CD14-positive monocyte (primary cell): Measurements from ENCODE around the gene YTHDC2. TPM values are rescaled to one million over a fixed set of nuclear protein-coding genes. Genes with fewer than 3 reads are reported as not detected.

Experiments used
- DNase-seq, 3 donors: peaks; one replicate each; pipeline ENCODE4 v3.0.0-alpha.2; 2011 to 2022
- H2AFZ ChIP-seq: 2 replicates; pipeline ENCODE4 v1.6.0; 2012; ENCODE audit warnings: mild to moderate bottlenecking, low read depth, low read length, inconsistent platforms; ENCODE audit not compliant: insufficient read depth, poor library complexity, severe bottlenecking
- H3K27ac ChIP-seq, 2 donors: 1 replicate in 1 of 2; 2 replicates in 1 of 2; pipeline ENCODE4 v1.5.1; 2012 to 2013; ENCODE audit warnings: low read length in 2 of 2, control low read depth in 1 of 2, inconsistent platforms in 1 of 2, low read depth in 1 of 2, mild to moderate bottlenecking in 1 of 2
- H3K27me3 ChIP-seq, 2 donors: one replicate each; pipeline versions ENCODE4 v1.6.0 to v1.6.1; 2011 to 2013; ENCODE audit warnings: low read length in 2 of 2; ENCODE audit not compliant: control insufficient read depth in 2 of 2, insufficient read depth in 2 of 2
- H3K36me3 ChIP-seq, 2 donors: replicated peaks in 1 of 2; 1 replicate in 1 of 2; 2 replicates in 1 of 2; pipeline versions ENCODE4 v1.5.1 to v1.6.1; 2012 to 2013; ENCODE audit warnings: low read length in 2 of 2, control low read depth in 1 of 2, inconsistent platforms in 1 of 2, mild to moderate bottlenecking in 1 of 2; ENCODE audit not compliant: insufficient read depth in 2 of 2, control insufficient read depth in 1 of 2
- H3K4me1 ChIP-seq, 2 donors: 1 replicate in 1 of 2; 2 replicates in 1 of 2; pipeline versions ENCODE4 v1.5.1 to v1.6.1; 2012 to 2013; ENCODE audit warnings: low read length in 2 of 2, control low read depth in 1 of 2, inconsistent platforms in 1 of 2, mild to moderate bottlenecking in 1 of 2, moderate library complexity in 1 of 2; ENCODE audit not compliant: insufficient read depth in 2 of 2, control insufficient read depth in 1 of 2
- H3K4me2 ChIP-seq: replicated peaks from 2 replicates; pipeline ENCODE3; 2012; ENCODE audit warnings: low read length, moderate library complexity, mild to moderate bottlenecking; ENCODE audit not compliant: poor library complexity, severe bottlenecking; ENCODE audit errors: extremely low read depth
- H3K4me3 ChIP-seq, 3 experiments: fragments of 200-600 bp in 1 of 3; sonication (generic) in 1 of 3; replicated peaks in 1 of 3; 1 replicate in 2 of 3; 2 replicates in 1 of 3; pipeline ENCODE4 v1.5.1; 2011 to 2013; ENCODE audit warnings: low read length in 3 of 3, mild to moderate bottlenecking in 3 of 3, control low read depth in 2 of 3, low read depth in 2 of 3, inconsistent platforms in 1 of 3, moderate library complexity in 1 of 3
- H3K79me2 ChIP-seq: 2 replicates; pipeline ENCODE4 v1.6.0; 2012; ENCODE audit warnings: mild to moderate bottlenecking, control low read depth, inconsistent platforms, low read length, moderate library complexity; ENCODE audit not compliant: insufficient read depth
- H3K9ac ChIP-seq: 2 replicates; pipeline ENCODE4 v1.6.0; 2017; ENCODE audit warnings: low read length, mild to moderate bottlenecking; ENCODE audit not compliant: insufficient read depth, poor library complexity, severe bottlenecking
- H3K9me3 ChIP-seq, 2 donors: replicated peaks in 1 of 2; 1 replicate in 1 of 2; 2 replicates in 1 of 2; pipeline versions ENCODE4 v1.5.1 to v1.6.1; 2012 to 2013; ENCODE audit warnings: low read length in 2 of 2, control low read depth in 1 of 2; ENCODE audit not compliant: control insufficient read depth in 1 of 2, insufficient read depth in 1 of 2
- H4K20me1 ChIP-seq: 2 replicates; pipeline ENCODE4 v1.6.0; 2012; ENCODE audit warnings: mild to moderate bottlenecking, low read length, control low read depth, moderate library complexity; ENCODE audit not compliant: insufficient read depth
- H3K27ac Mint-ChIP-seq, 7 donors: one replicate each; pipeline ENCODE4 v1.8.0; 2020; ENCODE audit warnings: mild to moderate bottlenecking in 7 of 7, mixed read lengths in 7 of 7, moderate library complexity in 6 of 7, inconsistent platforms in 2 of 7
- H3K27me3 Mint-ChIP-seq, 3 donors: one replicate each; pipeline ENCODE4 v1.8.0; 2021 to 2022; ENCODE audit warnings: low read depth in 3 of 3, mild to moderate bottlenecking in 3 of 3, mixed read lengths in 3 of 3, moderate library complexity in 3 of 3, inconsistent platforms in 1 of 3
- H3K36me3 Mint-ChIP-seq, 2 donors: one replicate each; pipeline ENCODE4 v1.8.0; 2020; ENCODE audit warnings: mixed read lengths in 2 of 2, inconsistent platforms in 1 of 2, mild to moderate bottlenecking in 1 of 2
- H3K4me1 Mint-ChIP-seq: one replicate; pipeline ENCODE4 v1.8.0; 2020; ENCODE audit warnings: mild to moderate bottlenecking, mixed read lengths
- H3K4me3 Mint-ChIP-seq, 2 donors: one replicate each; pipeline ENCODE4 v1.8.0; 2020; ENCODE audit warnings: mild to moderate bottlenecking in 2 of 2, mixed read lengths in 2 of 2, moderate library complexity in 1 of 2
- H3K9me3 Mint-ChIP-seq, 7 donors: one replicate each; pipeline ENCODE4 v1.8.0; 2020 to 2022; ENCODE audit warnings: mixed read lengths in 7 of 7, mild to moderate bottlenecking in 6 of 7, moderate library complexity in 6 of 7, inconsistent platforms in 2 of 7
- CTCF ChIP-seq: fragments of 200-600 bp; IDR thresholded peaks from one replicate; pipeline ENCODE4 v1.8.0; 2022; ENCODE audit warnings: antibody characterized with exemption, mild to moderate bottlenecking
- WGBS: methylation state at CpG from one replicate; pipeline ENCODE4 v1.1.5; 2013; ENCODE audit warnings: missing lambda C conversion rate; ENCODE audit not compliant: insufficient coverage; 5-methylcytosine and 5-hydroxymethylcytosine counted together
- intact Hi-C, 2 donors: fragments of 100-400 bp; cut with micrococcal nuclease; formaldehyde crosslinking; loops; one replicate each; pipeline versions ENCODE4 v1.15.0 to v1.15.1; 2023
- polyA plus RNA-seq, 3 donors: library from polyadenylated mRNA; depleted of rRNA in 1 of 3; unstranded in 2 of 3; stranded (reverse) in 1 of 3; fragments of 300-500 nt in 2 of 3; fragments of >200 nt in 1 of 3; fragmentation: Illumina TruSeq in 2 of 3; gene quantifications; 1 replicate in 2 of 3; 2 replicates in 1 of 3; pipeline ENCODE4 v1.2.3, GENCODE V29; 2012 to 2021

YTHDC2 gene
- polyA plus RNA-seq, 3 donors, result 5.8 to 10.3 (median 10.3) TPM

DNA sequence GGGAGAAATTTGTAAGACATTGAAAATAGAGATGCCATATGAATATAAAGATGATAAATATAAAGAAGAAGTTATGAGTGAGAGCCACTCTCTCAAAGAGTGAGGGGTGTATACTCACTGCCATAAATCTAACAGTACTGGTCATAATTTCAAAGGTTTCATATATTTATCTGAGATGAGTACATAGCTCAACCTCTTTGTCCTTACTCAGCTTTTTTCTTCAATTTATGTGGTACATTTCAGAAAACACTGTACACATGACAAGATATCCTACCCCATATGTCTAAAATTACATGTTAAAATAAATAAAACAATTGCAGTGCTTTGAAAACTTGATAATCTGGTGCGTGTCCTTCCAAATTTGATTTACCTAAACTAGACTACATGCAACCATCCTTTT is 20.0 kb upstream of the YTHDC2 start:
- Histone ChIP-seq H4K20me1 (no peaks in the 10 kb centered on the region), H2AFZ (no peak overlapping the region), H3K9ac (no peak overlapping the region), H3K4me3 (no peak overlapping the region), H3K27me3 (peaks cover 77 to 95% of the 10 kb centered on the region in 2 donors), H3K4me1 (peaks cover 15% of the 10 kb centered on the region in 2 donors), H3K9me3 (peaks cover 24 to 29% of the 10 kb centered on the region in 2 donors), H3K27ac (no peak overlapping the region), H3K79me2 (no peaks in the 10 kb centered on the region), H3K4me2 (no peak overlapping the region), H3K36me3 (no peaks in the 10 kb centered on the region)
- Mint-ChIP-seq H3K4me1 (peaks cover 13% of the 10 kb centered on the region), H3K36me3 (peaks cover 9 to 15% of the 10 kb centered on the region in 2 donors), H3K4me3 (peak overlapping the region in 1 of 2 donors; percentile 35), H3K27me3 (peaks cover 83 to 92% (median 85%) of the 10 kb centered on the region in 3 donors), H3K9me3 (peaks cover 10 to 37% (median 30%) of the 10 kb centered on the region in 7 donors), H3K27ac (no peak overlapping the region)
- intact Hi-C loops, result no loop called here
- TF ChIP-seq CTCF, result no peak
- no peak for DNase-seq
- no CpG with 5 or more reads among the region's 1 CpG for WGBS

GRCh38 chr5:113495422-113495841 is 18.1 kb upstream of the YTHDC2 start:
- no peaks in the 10 kb centered on the region for H4K20me1 ChIP-seq
- no peaks in the 10 kb centered on the region for H3K4me1 ChIP-seq
- no peak for TF ChIP-seq CTCF
- no CpG with 5 or more reads among the region's 1 CpG for WGBS
- Mint-ChIP-seq H3K27me3 (peaks cover 77 to 92% (median 81%) of the 10 kb centered on the region in 3 donors), H3K27ac (no peak overlapping the region), H3K36me3 (peaks cover 5 to 9% of the 10 kb centered on the region in 2 donors), H3K4me1 (no peaks in the 10 kb centered on the region), H3K4me3 (peak overlapping the region in 1 of 2 donors; percentile 23), H3K9me3 (peaks cover 6 to 24% (median 15%) of the 10 kb centered on the region in 7 donors)
- intact Hi-C loops, result no loop called here
- peaks cover 12% of the 10 kb centered on the region in 2 donors for H3K9me3 ChIP-seq
- H3K9ac ChIP-seq, result no peak overlapping the region
- H3K27ac ChIP-seq, result no peak overlapping the region
- H3K79me2 ChIP-seq, result no peaks in the 10 kb centered on the region
- H3K4me2 ChIP-seq, result no peak overlapping the region
- no peaks in the 10 kb centered on the region for H3K36me3 ChIP-seq
- no peak for DNase-seq
- no peak overlapping the region for H3K4me3 ChIP-seq
- H3K27me3 ChIP-seq, result peaks cover 72 to 94% of the 10 kb centered on the region in 2 donors
- H2AFZ ChIP-seq, result no peak overlapping the region
